ENCODE data around the gene SH3TC2.

- TF ChIP-seq, protein P1, sequence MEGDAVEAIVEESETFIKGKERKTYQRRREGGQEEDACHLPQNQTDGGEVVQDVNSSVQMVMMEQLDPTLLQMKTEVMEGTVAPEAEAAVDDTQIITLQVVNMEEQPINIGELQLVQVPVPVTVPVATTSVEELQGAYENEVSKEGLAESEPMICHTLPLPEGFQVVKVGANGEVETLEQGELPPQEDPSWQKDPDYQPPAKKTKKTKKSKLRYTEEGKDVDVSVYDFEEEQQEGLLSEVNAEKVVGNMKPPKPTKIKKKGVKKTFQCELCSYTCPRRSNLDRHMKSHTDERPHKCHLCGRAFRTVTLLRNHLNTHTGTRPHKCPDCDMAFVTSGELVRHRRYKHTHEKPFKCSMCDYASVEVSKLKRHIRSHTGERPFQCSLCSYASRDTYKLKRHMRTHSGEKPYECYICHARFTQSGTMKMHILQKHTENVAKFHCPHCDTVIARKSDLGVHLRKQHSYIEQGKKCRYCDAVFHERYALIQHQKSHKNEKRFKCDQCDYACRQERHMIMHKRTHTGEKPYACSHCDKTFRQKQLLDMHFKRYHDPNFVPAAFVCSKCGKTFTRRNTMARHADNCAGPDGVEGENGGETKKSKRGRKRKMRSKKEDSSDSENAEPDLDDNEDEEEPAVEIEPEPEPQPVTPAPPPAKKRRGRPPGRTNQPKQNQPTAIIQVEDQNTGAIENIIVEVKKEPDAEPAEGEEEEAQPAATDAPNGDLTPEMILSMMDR (conservative IDR thresholded peaks at IDR 0.05), result no peak
- no peak for TF ChIP-seq ZFX (IDR thresholded peaks at IDR 0.05)
Measured at GRCh38 chr5:148990817-148991216, 72.0 kb downstream of the SH3TC2 start.

All from C4-2B (cell line).